CD8-positive, alpha-beta memory T cell (primary cell): ENCODE data around the gene CEP162. TPM values are rescaled to one million over a fixed set of nuclear protein-coding genes. Genes with fewer than 3 reads are reported as not detected.
"Not testable (repeated sequence)": the region's sequence is repeated elsewhere in the genome, so short reads cannot be mapped to it uniquely, and the experiment has no call there.

ENCODE experiments used
- CTCF ChIA-PET: fragments of 350-600 bp; sonication (Branson Sonifier 250); formaldehyde crosslinking; loops from one replicate; lab custom pipeline; 2021; ENCODE audit warnings: antibody characterized with exemption; lab: Charles Lee
- POLR2A ChIA-PET: fragments of 350-600 bp; sonication (Branson Sonifier 250); formaldehyde crosslinking; loops from one replicate; lab custom pipeline; 2021; ENCODE audit warnings: antibody characterized with exemption; lab: Charles Lee
- DNase-seq, 5 donors: peaks; one replicate each; pipeline versions ENCODE4 v3.0.0 to v3.0.0-alpha.2; 2020 to 2022; ENCODE audit warnings: mixed read lengths in 1 of 5
- H3K27ac ChIP-seq: one replicate; pipeline ENCODE4 v1.7.0; 2013; ENCODE audit warnings: low read depth, mild to moderate bottlenecking, low read length, moderate library complexity
- H3K27me3 ChIP-seq: 2 replicates; pipeline ENCODE4 v1.7.0; 2013; ENCODE audit warnings: low read length, mild to moderate bottlenecking; ENCODE audit not compliant: insufficient read depth, poor library complexity, severe bottlenecking
- H3K36me3 ChIP-seq: 2 replicates; pipeline ENCODE4 v1.7.0; 2013; ENCODE audit warnings: mild to moderate bottlenecking, low read length, moderate library complexity; ENCODE audit not compliant: insufficient read depth
- H3K4me1 ChIP-seq: 2 replicates; pipeline ENCODE4 v1.7.0; 2013; ENCODE audit warnings: mild to moderate bottlenecking, low read length, moderate library complexity; ENCODE audit not compliant: insufficient read depth
- H3K4me3 ChIP-seq: 2 replicates; pipeline ENCODE4 v1.7.0; 2013; ENCODE audit warnings: mild to moderate bottlenecking, low read length
- H3K9me3 ChIP-seq: 2 replicates; pipeline ENCODE4 v1.7.0; 2013; ENCODE audit warnings: mild to moderate bottlenecking, low read length
- H3K27ac Mint-ChIP-seq, 8 donors: one replicate each; pipeline ENCODE4 v1.8.0; 2020 to 2021; ENCODE audit warnings: mixed read lengths in 8 of 8, mild to moderate bottlenecking in 6 of 8, inconsistent platforms in 3 of 8, moderate library complexity in 3 of 8
- H3K27me3 Mint-ChIP-seq, 2 donors: one replicate each; pipeline ENCODE4 v1.8.0; 2020 to 2021; ENCODE audit warnings: mixed read lengths in 2 of 2, mild to moderate bottlenecking in 1 of 2, moderate library complexity in 1 of 2
- H3K36me3 Mint-ChIP-seq, 3 donors: one replicate each; pipeline ENCODE4 v1.8.0; 2020 to 2021; ENCODE audit warnings: mixed read lengths in 3 of 3, inconsistent platforms in 1 of 3, mild to moderate bottlenecking in 1 of 3
- H3K4me1 Mint-ChIP-seq, 3 donors: one replicate each; pipeline ENCODE4 v1.8.0; 2020 to 2021; ENCODE audit warnings: mixed read lengths in 3 of 3, inconsistent platforms in 1 of 3, mild to moderate bottlenecking in 1 of 3
- H3K4me3 Mint-ChIP-seq, 7 donors: one replicate each; pipeline ENCODE4 v1.8.0; 2020 to 2021; ENCODE audit warnings: mixed read lengths in 7 of 7, mild to moderate bottlenecking in 6 of 7, moderate library complexity in 4 of 7, inconsistent platforms in 2 of 7
- H3K9me3 Mint-ChIP-seq, 5 donors: one replicate each; pipeline ENCODE4 v1.8.0; 2020 to 2022; ENCODE audit warnings: mixed read lengths in 5 of 5, mild to moderate bottlenecking in 3 of 5, moderate library complexity in 2 of 5, inconsistent platforms in 1 of 5
- polyA plus RNA-seq: library from polyadenylated mRNA; unstranded; fragments of 300-500 nt; fragmentation: Illumina TruSeq; gene quantifications from one replicate; pipeline ENCODE4 v1.2.3, GENCODE V29; 2021
- total RNA-seq, 2 experiments: library from RNA; stranded (reverse); gene quantifications; one replicate each; pipeline ENCODE4 v1.2.3, GENCODE V29; 2021

The CEP162 gene
- total and polyA plus RNA-seq, 3 experiments from 2014 or later = 5.5 to 6.0 (median 5.6) TPM

- Mint-ChIP-seq H3K9me3 (no peaks in the 10 kb centered on the region), H3K4me3 (no peak overlapping the region), H3K27ac (no peak overlapping the region), H3K27me3 (no peaks in the 10 kb centered on the region), H3K4me1 (no peaks in the 10 kb centered on the region), H3K36me3 (peaks cover 53 to 72% (median 57%) of the 10 kb centered on the region in 3 donors)
- H3K27ac ChIP-seq = no peak overlapping the region
- CTCF ChIA-PET = no interaction called here
- H3K36me3 ChIP-seq = peaks cover 20% of the 10 kb centered on the region
- no peaks in the 10 kb centered on the region for H3K4me1 ChIP-seq
- H3K9me3 ChIP-seq = no peaks in the 10 kb centered on the region
- H3K4me3 ChIP-seq = no peak overlapping the region
- no peaks in the 10 kb centered on the region for H3K27me3 ChIP-seq
- POLR2A ChIA-PET = no interaction called here
- DNase-seq = no peak
These were observed 34.2 kb downstream of the CEP162 start for GRCh38 chr6:84193114-84193708.

- Mint-ChIP-seq H3K4me3 (no peak overlapping the region), H3K27me3 (no peaks in the 10 kb centered on the region), H3K27ac (no peak overlapping the region), H3K36me3 (peaks cover 54 to 68% (median 57%) of the 10 kb centered on the region in 3 donors), H3K9me3 (no peaks in the 10 kb centered on the region), H3K4me1 (no peaks in the 10 kb centered on the region)
- H3K4me3 ChIP-seq = no peak overlapping the region
- ChIA-PET POLR2A (no interaction called here), CTCF (no interaction called here)
- peaks cover 17% of the 10 kb centered on the region for H3K36me3 ChIP-seq
- no peaks in the 10 kb centered on the region for H3K9me3 ChIP-seq
- DNase-seq = no peak
- no peak overlapping the region for H3K27ac ChIP-seq
- H3K27me3 ChIP-seq = no peaks in the 10 kb centered on the region
- no peaks in the 10 kb centered on the region for H3K4me1 ChIP-seq
These were observed 35.6 kb downstream of the CEP162 start for GRCh38 chr6:84191802-84192201.

GRCh38 chr6:84189356-84189755 is 38.1 kb downstream of the CEP162 start:
- DNase-seq, CTCF ChIA-PET, H3K4me3 ChIP-seq, H3K4me1 ChIP-seq, H3K9me3 Mint-ChIP-seq, H3K27ac ChIP-seq, POLR2A ChIA-PET, H3K27ac Mint-ChIP-seq, H3K27me3 ChIP-seq, H3K27me3 Mint-ChIP-seq, H3K4me1 Mint-ChIP-seq, H3K9me3 ChIP-seq, H3K4me3 Mint-ChIP-seq: not testable (repeated sequence)
- peaks cover 36 to 54% (median 44%) of the 10 kb centered on the region in 3 donors for H3K36me3 Mint-ChIP-seq
- H3K36me3 ChIP-seq = peaks cover 15% of the 10 kb centered on the region

GRCh38 chr6:84183430-84183829 is 44.0 kb downstream of the CEP162 start:
- H3K27ac Mint-ChIP-seq = no peak overlapping the region
- no peak for DNase-seq
- H3K27me3 Mint-ChIP-seq = no peaks in the 10 kb centered on the region
- CTCF ChIA-PET = no interaction called here
- peaks cover 14 to 34% (median 28%) of the 10 kb centered on the region in 3 donors for H3K36me3 Mint-ChIP-seq
- POLR2A ChIA-PET = no interaction called here
- H3K36me3 ChIP-seq = no peaks in the 10 kb centered on the region
- H3K27ac ChIP-seq = no peak overlapping the region
- H3K9me3 Mint-ChIP-seq = peaks cover 0 to 10% (median 2%) of the 10 kb centered on the region in 5 donors
- H3K27me3 ChIP-seq = no peaks in the 10 kb centered on the region
- no peak overlapping the region for H3K4me3 Mint-ChIP-seq
- no peaks in the 10 kb centered on the region for H3K9me3 ChIP-seq
- H3K4me3 ChIP-seq = no peak overlapping the region
- no peaks in the 10 kb centered on the region for H3K4me1 Mint-ChIP-seq
- no peaks in the 10 kb centered on the region for H3K4me1 ChIP-seq

GRCh38 chr6:84182001-84182400 is 45.4 kb downstream of the CEP162 start:
- Mint-ChIP-seq H3K36me3 (peaks cover 6 to 34% (median 26%) of the 10 kb centered on the region in 3 donors), H3K27me3 (no peaks in the 10 kb centered on the region), H3K27ac (no peak overlapping the region), H3K4me1 (no peaks in the 10 kb centered on the region), H3K4me3 (no peak overlapping the region), H3K9me3 (peaks cover 0 to 10% (median 2%) of the 10 kb centered on the region in 5 donors)
- H3K27ac ChIP-seq = no peak overlapping the region
- H3K27me3 ChIP-seq = no peaks in the 10 kb centered on the region
- H3K36me3 ChIP-seq = no peaks in the 10 kb centered on the region
- DNase-seq = no peak
- H3K4me1 ChIP-seq = no peaks in the 10 kb centered on the region
- ChIA-PET CTCF (no interaction called here), POLR2A (no interaction called here)
- H3K9me3 ChIP-seq = no peaks in the 10 kb centered on the region
- no peak overlapping the region for H3K4me3 ChIP-seq

- H3K27ac ChIP-seq = no peak overlapping the region
- H3K27me3 ChIP-seq = no peaks in the 10 kb centered on the region
- POLR2A ChIA-PET = no interaction called here
- H3K4me3 ChIP-seq = no peak overlapping the region
- Mint-ChIP-seq H3K36me3 (peaks cover 11 to 50% (median 39%) of the 10 kb centered on the region in 3 donors), H3K4me1 (no peaks in the 10 kb centered on the region), H3K27me3 (no peaks in the 10 kb centered on the region), H3K4me3 (no peak overlapping the region), H3K9me3 (peaks cover 0 to 10% (median 2%) of the 10 kb centered on the region in 5 donors), H3K27ac (no peak overlapping the region)
- CTCF ChIA-PET = no interaction called here
- no peaks in the 10 kb centered on the region for H3K4me1 ChIP-seq
- no peak for DNase-seq
- H3K36me3 ChIP-seq = no peaks in the 10 kb centered on the region
- H3K9me3 ChIP-seq = no peaks in the 10 kb centered on the region
These were observed 50.2 kb downstream of the CEP162 start for GRCh38 chr6:84177241-84177640.

GRCh38 chr6:84172574-84172973 is 54.9 kb downstream of the CEP162 start:
- Histone ChIP-seq H3K4me1 (no peaks in the 10 kb centered on the region), H3K36me3 (no peaks in the 10 kb centered on the region), H3K27ac (no peak overlapping the region), H3K9me3 (no peaks in the 10 kb centered on the region), H3K4me3 (no peak overlapping the region), H3K27me3 (no peaks in the 10 kb centered on the region)
- Mint-ChIP-seq H3K9me3 (no peaks in the 10 kb centered on the region), H3K36me3 (peaks cover 20 to 43% (median 25%) of the 10 kb centered on the region in 3 donors), H3K4me1 (no peaks in the 10 kb centered on the region), H3K27me3 (no peaks in the 10 kb centered on the region), H3K27ac (no peak overlapping the region), H3K4me3 (no peak overlapping the region)
- CTCF ChIA-PET = no interaction called here
- no peak for DNase-seq
- POLR2A ChIA-PET = no interaction called here

GRCh38 chr6:84172080-84172479 is 55.4 kb downstream of the CEP162 start:
- Histone ChIP-seq H3K27ac (no peak overlapping the region), H3K9me3 (no peaks in the 10 kb centered on the region), H3K27me3 (no peaks in the 10 kb centered on the region), H3K4me1 (no peaks in the 10 kb centered on the region), H3K4me3 (no peak overlapping the region), H3K36me3 (no peaks in the 10 kb centered on the region)
- no peak overlapping the region for H3K27ac Mint-ChIP-seq
- H3K4me3 Mint-ChIP-seq = no peak overlapping the region
- DNase-seq = no peak
- H3K27me3 Mint-ChIP-seq = no peaks in the 10 kb centered on the region
- CTCF ChIA-PET = no interaction called here
- H3K36me3 Mint-ChIP-seq = peaks cover 21 to 46% (median 23%) of the 10 kb centered on the region in 3 donors
- H3K9me3 Mint-ChIP-seq = no peaks in the 10 kb centered on the region
- no peaks in the 10 kb centered on the region for H3K4me1 Mint-ChIP-seq
- POLR2A ChIA-PET = no interaction called here
